Urinary bladder (tissue), 4 donors: ENCODE data around the gene EHD4. TPM values are rescaled to one million over a fixed set of nuclear protein-coding genes. Genes with fewer than 3 reads are reported as not detected.

Experiments used
- DNase-seq: peaks from one replicate; pipeline ENCODE4 v3.0.0-alpha.2; 2015; ENCODE audit errors: extremely low spot score
- H3K27ac ChIP-seq: one replicate; pipeline ENCODE4 v1.5.1; 2013; ENCODE audit warnings: low read depth, mild to moderate bottlenecking, moderate library complexity
- H3K36me3 ChIP-seq: one replicate; pipeline ENCODE4 v1.6.1; 2013; ENCODE audit warnings: mild to moderate bottlenecking, moderate library complexity; ENCODE audit not compliant: insufficient read depth
- H3K4me1 ChIP-seq: one replicate; pipeline ENCODE4 v1.6.1; 2013; ENCODE audit warnings: mild to moderate bottlenecking, moderate library complexity; ENCODE audit not compliant: insufficient read depth
- H3K4me3 ChIP-seq: one replicate; pipeline ENCODE4 v1.5.1; 2013; ENCODE audit warnings: low read depth, low read length
- WGBS: extraction: QIAGEN DNeasy Blood & Tissue Kit; methylation state at CpG from one replicate; pipeline ENCODE4 v1.1.7; 2013; 5-methylcytosine and 5-hydroxymethylcytosine counted together
- polyA plus RNA-seq: library from polyadenylated mRNA; stranded (reverse); fragments of 200-250 nt; gene quantifications from one replicate; pipeline ENCODE4 v1.2.3, GENCODE V29; 2013
- total RNA-seq: library from RNA; depleted of rRNA; stranded (reverse); fragments of >200 nt; gene quantifications from one replicate; pipeline ENCODE4 v1.2.3, GENCODE V29; 2014
- donor health status: healthy with polysubstance abuse.
- donor health status: healthy.

Gene EHD4
- total and polyA plus RNA-seq, 2 donors = 14.4 to 17.0 TPM

DNA sequence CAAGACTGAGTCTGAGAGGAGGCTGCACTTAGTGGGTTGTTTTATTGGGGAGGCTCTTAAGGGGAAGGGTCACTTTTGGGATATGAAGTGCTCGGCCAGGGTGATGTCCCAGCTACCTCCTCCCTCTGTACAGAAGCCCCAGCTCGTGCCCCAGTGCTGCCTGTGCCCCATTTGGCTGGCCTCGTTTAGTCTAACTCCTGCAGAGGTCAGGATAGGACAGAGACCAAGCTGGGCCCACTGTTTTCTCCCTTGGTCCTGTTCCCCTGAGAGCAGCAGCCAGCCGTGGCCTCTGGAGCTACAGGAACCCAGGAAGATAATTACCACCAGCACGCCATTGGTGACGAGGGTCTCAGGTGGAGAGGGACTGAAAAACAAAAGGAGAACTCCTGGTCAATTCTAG is 30.0 kb upstream of the EHD4 start:
- Histone ChIP-seq H3K4me3 (no peak overlapping the region), H3K27ac (no peak overlapping the region), H3K36me3 (no peaks in the 10 kb centered on the region), H3K4me1 (no peaks in the 10 kb centered on the region)
- no peak for DNase-seq
- 74% methylated on average over 6 of the region's 6 CpGs for WGBS

GRCh38 chr15:42001236-42001635 is 28.9 kb upstream of the EHD4 start:
- Histone ChIP-seq H3K4me3 (no peak overlapping the region), H3K36me3 (no peaks in the 10 kb centered on the region), H3K4me1 (no peaks in the 10 kb centered on the region), H3K27ac (no peak overlapping the region)
- WGBS = 63% methylated on average over 4 of the region's 4 CpGs
- no peak for DNase-seq

DNA sequence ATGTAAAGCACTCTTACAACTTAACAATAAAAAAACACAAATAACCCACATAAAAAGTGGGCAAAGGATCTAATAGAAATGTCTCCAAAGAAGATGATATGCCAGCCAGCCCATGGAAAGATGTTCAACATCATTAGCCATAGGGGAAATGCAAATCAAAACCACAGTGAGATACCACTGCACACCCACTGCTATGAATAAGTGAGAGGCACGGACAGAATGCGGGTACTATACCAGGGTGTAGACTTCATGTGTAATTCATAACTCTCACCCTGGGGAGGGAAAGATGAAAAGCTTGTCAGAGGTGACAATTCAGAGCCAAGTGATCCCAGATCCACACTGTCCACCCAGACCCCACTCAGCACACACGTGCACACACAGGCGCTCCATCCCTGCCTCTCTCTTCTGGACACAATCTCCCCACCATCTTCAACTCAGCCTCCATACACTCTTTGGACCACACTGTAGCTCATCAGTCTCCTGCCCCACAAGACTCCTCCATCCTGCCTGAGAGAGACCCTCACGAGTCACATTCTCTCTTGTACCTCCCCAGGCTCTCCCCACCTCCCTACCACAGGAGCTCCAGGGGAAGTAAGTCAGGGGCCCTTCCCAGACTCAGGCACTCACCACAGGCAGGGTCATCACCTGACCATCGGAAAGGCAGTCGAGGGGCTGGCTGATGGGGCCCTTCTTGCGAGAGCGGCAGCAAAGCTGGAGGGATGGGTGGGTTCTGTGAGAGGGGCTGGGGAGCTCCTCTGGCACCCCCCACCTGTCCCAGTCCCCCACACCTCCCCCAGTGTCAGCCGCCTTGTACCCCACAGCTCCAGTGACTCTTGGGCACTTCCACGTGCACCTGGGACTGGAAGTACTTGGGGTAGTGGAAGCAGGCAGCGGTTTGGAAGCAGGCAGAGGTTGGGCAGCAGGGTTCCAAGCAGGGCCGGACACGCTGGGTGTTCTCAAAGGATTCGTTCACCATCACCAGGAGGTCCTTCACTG is 27.2 kb upstream of the EHD4 start:
- H3K4me1 ChIP-seq = no peaks in the 10 kb centered on the region
- no peaks in the 10 kb centered on the region for H3K36me3 ChIP-seq
- H3K4me3 ChIP-seq = no peak overlapping the region
- no peak overlapping the region for H3K27ac ChIP-seq
- 84% methylated on average over 15 of the region's 15 CpGs for WGBS
- no peak for DNase-seq

- Histone ChIP-seq H3K27ac (no peak overlapping the region), H3K36me3 (no peaks in the 10 kb centered on the region), H3K4me1 (no peaks in the 10 kb centered on the region), H3K4me3 (no peak overlapping the region)
- DNase-seq = no peak
- WGBS = 81% methylated on average over 3 of the region's 3 CpGs
Measured at GRCh38 chr15:41997845-41998244, 25.5 kb upstream of the EHD4 start.

DNA sequence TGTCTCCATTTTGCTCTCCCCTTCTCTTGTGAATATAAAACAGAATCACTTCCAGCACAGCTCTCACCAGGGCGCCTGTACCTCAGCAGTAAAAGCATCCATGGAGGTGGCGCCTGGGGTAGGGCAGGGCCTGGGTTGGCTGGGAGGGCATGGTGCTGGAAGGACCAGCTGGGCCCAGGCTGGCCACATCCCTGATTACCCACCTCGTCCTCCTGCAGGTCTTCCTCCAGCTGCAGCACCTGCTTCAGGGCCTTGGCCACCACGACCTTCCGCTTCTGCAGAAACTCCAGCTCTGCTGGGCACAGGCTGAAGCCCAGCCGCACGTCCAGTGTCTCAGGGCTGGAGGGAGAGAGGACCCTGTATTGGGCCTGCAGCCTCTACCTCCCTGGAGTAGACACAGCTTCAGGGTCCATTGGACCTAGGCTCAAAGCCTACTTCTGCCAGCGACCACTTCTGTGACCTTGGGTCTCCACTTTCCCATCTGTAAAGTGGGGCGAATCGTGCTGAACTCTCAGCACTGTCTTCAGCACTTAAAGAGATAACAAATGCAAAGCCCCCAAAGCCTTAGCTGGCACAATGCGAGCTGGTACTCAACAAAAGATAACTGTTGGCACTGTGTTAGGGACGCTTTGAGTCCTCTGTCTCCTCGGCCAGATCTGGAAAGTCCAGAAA is 24.7 kb upstream of the EHD4 start:
- H3K27ac ChIP-seq = no peak overlapping the region
- H3K4me1 ChIP-seq = no peaks in the 10 kb centered on the region
- WGBS = 90% methylated on average over 13 of the region's 13 CpGs
- no peak for DNase-seq
- no peaks in the 10 kb centered on the region for H3K36me3 ChIP-seq
- no peak overlapping the region for H3K4me3 ChIP-seq

DNA sequence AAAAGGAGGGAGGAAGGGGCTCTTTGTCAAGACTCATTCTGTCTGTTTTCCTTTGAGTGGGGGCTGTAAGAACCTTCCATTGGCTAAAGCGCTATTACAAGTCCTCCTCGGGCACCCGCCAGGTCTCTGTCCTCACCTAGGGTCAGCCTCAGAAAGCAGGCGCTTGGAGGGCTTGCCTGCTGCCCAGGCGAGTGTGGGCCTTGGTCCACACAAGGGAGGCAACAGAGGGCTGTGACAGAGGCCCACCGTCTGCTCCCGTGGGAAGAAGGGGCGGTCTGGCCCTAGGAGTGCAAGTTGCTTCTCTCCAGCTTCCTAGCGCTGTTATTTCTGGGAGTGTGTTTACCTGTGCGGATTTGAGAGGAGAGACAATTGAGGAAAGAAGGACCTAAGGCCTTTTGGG is 24.0 kb upstream of the EHD4 start:
- H3K4me3 ChIP-seq = no peak overlapping the region
- no peak for DNase-seq
- no peaks in the 10 kb centered on the region for H3K36me3 ChIP-seq
- WGBS = 93% methylated on average over 10 of the region's 10 CpGs
- H3K27ac ChIP-seq = no peak overlapping the region
- H3K4me1 ChIP-seq = no peaks in the 10 kb centered on the region

- Histone ChIP-seq H3K4me1 (no peaks in the 10 kb centered on the region), H3K36me3 (no peaks in the 10 kb centered on the region), H3K27ac (no peak overlapping the region), H3K4me3 (no peak overlapping the region)
- 94% methylated on average over 7 of the region's 7 CpGs for WGBS
- DNase-seq = no peak
Measured at GRCh38 chr15:41995476-41995855, 23.1 kb upstream of the EHD4 start.

GRCh38 chr15:41994772-41995475 is 22.6 kb upstream of the EHD4 start:
- Histone ChIP-seq H3K27ac (no peak overlapping the region), H3K4me3 (no peak overlapping the region), H3K36me3 (no peaks in the 10 kb centered on the region), H3K4me1 (no peaks in the 10 kb centered on the region)
- WGBS = 85% methylated on average over 10 of the region's 10 CpGs
- DNase-seq = no peak

DNA sequence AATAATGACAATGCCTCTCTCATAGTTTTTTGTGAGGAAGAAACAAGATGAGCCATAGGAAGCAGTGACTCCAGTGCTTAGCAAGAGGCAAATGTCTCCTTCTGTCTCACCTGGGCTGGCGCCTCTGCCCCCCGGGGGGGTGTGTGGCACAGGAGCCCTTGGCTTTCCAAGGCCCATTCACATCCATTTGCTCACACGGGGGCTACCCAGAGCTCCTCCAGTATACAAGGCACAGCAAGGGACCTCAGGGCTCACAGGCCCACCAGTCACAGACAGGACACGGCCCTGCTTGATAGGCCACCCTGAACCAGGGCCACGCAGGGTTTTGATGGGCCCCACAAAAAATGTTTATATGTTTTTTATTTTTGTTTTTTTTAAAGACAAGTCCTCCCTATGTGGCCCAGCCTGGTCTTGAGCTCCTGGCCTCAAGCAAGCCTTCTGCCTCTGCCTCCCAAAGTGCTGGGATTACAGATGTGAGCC is 21.9 kb upstream of the EHD4 start:
- WGBS = 76% methylated on average over 5 of the region's 5 CpGs
- no peak overlapping the region for H3K27ac ChIP-seq
- no peaks in the 10 kb centered on the region for H3K4me1 ChIP-seq
- no peak for DNase-seq
- no peaks in the 10 kb centered on the region for H3K36me3 ChIP-seq
- H3K4me3 ChIP-seq = no peak overlapping the region

GRCh38 chr15:41993472-41994170 is 21.3 kb upstream of the EHD4 start:
- 78% methylated on average over 11 of the region's 11 CpGs for WGBS
- Histone ChIP-seq H3K36me3 (no peaks in the 10 kb centered on the region), H3K4me3 (no peak overlapping the region), H3K27ac (no peak overlapping the region), H3K4me1 (no peaks in the 10 kb centered on the region)
- no peak for DNase-seq

DNA sequence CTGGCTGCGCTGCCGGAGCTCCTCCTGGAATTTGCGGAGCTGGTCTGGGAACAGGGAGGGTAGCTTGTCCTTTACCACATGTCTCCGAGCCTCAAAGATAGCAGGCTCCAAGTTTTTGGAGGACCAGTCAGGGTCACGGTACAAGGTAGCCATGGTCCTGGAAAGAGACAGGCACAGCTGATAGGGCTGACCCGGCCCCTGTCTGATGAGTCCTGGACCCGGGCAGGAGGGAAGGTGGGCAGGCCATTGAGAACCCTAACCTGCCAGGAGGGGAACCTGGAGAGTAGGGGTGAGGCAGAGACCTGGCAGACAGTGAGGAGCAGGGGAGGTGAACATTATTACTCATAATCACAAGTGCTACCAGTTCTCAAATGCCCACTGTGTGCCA is 20.4 kb upstream of the EHD4 start:
- no peaks in the 10 kb centered on the region for H3K4me1 ChIP-seq
- no peak overlapping the region for H3K4me3 ChIP-seq
- no peak overlapping the region for H3K27ac ChIP-seq
- H3K36me3 ChIP-seq = no peaks in the 10 kb centered on the region
- WGBS = 92% methylated on average over 7 of the region's 7 CpGs
- no peak for DNase-seq

GRCh38 chr15:41992151-41992802 is 19.9 kb upstream of the EHD4 start:
- DNase-seq = no peak
- H3K4me1 ChIP-seq = no peaks in the 10 kb centered on the region
- 91% methylated on average over 18 of the region's 18 CpGs for WGBS

DNA sequence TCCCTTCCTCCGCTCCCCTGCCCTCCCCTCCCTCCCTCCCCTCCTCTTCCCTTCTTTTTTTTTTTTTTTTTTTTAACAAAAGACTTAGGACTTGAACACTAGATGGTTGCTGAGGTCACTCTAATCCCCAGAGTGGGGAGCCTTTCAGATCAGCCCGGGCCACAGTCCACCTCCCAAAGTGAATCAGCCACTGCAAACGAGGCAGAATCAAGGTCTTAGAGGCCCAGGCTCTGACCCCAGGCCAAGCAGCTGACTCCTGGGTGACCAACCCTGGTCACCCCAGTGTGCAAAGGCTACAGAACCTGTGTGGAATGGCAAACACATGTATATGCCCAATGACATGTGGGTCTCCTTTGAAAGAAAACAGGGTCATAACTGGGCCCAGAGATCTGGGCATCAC is 18.3 kb upstream of the EHD4 start:
- DNase-seq = no peak
- Histone ChIP-seq H3K4me3 (no peak overlapping the region), H3K27ac (no peak overlapping the region), H3K4me1 (no peaks in the 10 kb centered on the region), H3K36me3 (no peaks in the 10 kb centered on the region)
- 71% methylated on average over 3 of the region's 3 CpGs for WGBS

More at GRCh38 chr15:41992151-41992802, 19.9 kb upstream of the EHD4 start:
- Histone ChIP-seq H3K27ac (no peak overlapping the region), H3K36me3 (no peaks in the 10 kb centered on the region), H3K4me3 (no peak overlapping the region)
